Adipocyte (in vitro differentiated cells): ENCODE measurements around the gene ZBTB48.

Experiments used
- DNase-seq: peaks from one replicate; pipeline ENCODE4 v3.0.0-alpha.2; 2015; ENCODE audit warnings: low read depth
- H3K27me3 ChIP-seq: replicated peaks from 2 replicates; pipeline ENCODE4 v1.7.0; 2013; ENCODE audit warnings: mild to moderate bottlenecking, low read length, moderate library complexity; ENCODE audit not compliant: control insufficient read depth, insufficient read depth
- H3K36me3 ChIP-seq: 2 replicates; pipeline ENCODE4 v1.7.0; 2013; ENCODE audit warnings: low read length, mild to moderate bottlenecking, moderate library complexity; ENCODE audit not compliant: control insufficient read depth, insufficient read depth, severe bottlenecking
- H3K4me1 ChIP-seq: 2 replicates; pipeline ENCODE4 v1.7.0; 2013; ENCODE audit warnings: mild to moderate bottlenecking, low read length, moderate library complexity; ENCODE audit not compliant: control insufficient read depth, insufficient read depth
- H3K4me3 ChIP-seq: 2 replicates; pipeline ENCODE4 v1.7.0; 2013; ENCODE audit warnings: mild to moderate bottlenecking, low read length, moderate library complexity
- H3K9ac ChIP-seq: 2 replicates; pipeline ENCODE4 v1.7.0; 2013; ENCODE audit warnings: mild to moderate bottlenecking, low read length, moderate library complexity
- H3K9me3 ChIP-seq: 2 replicates; pipeline ENCODE4 v1.7.0; 2013; ENCODE audit warnings: mild to moderate bottlenecking, low read length, moderate library complexity; ENCODE audit not compliant: control insufficient read depth

Gene ZBTB48

GRCh38 chr1:6622396-6623152 is 42.8 kb downstream of the ZBTB48 start:
- Histone ChIP-seq H3K36me3 (peaks cover 49% of the 10 kb centered on the region), H3K27me3 (no peaks in the 10 kb centered on the region), H3K4me3 (peak overlapping the region; percentile 14), H3K9ac (peak overlapping the region; percentile 68), H3K9me3 (no peaks in the 10 kb centered on the region), H3K4me1 (peaks cover 37% of the 10 kb centered on the region)
- no peak for DNase-seq

- no peak for DNase-seq
- no peaks in the 10 kb centered on the region for H3K27me3 ChIP-seq
- no peak overlapping the region for H3K4me3 ChIP-seq
- peaks cover 37% of the 10 kb centered on the region for H3K4me1 ChIP-seq
- H3K9ac ChIP-seq, result peak overlapping the region; percentile 68
- peaks cover 53% of the 10 kb centered on the region for H3K36me3 ChIP-seq
- H3K9me3 ChIP-seq, result no peaks in the 10 kb centered on the region
Observed at GRCh38 chr1:6623269-6623965, 43.6 kb downstream of the ZBTB48 start.

GRCh38 chr1:6624710-6625583 is 45.2 kb downstream of the ZBTB48 start, which contains the start of gene THAP3:
THAP3 (plus strand) TSS chr1:6624868; CDS start chr1:6625219, 351 bp downstream.
- Histone ChIP-seq H3K9ac (peak within 1 kb of the TSS; percentile 93), H3K36me3 (peaks cover 63% of the 10 kb centered on the region), H3K27me3 (no peaks in the 10 kb centered on the region), H3K4me3 (peak within 1 kb of the TSS; percentile 91), H3K9me3 (no peaks in the 10 kb centered on the region), H3K4me1 (peaks cover 37% of the 10 kb centered on the region)
- peak; percentile 94 for DNase-seq

- H3K9ac ChIP-seq, result peak overlapping the region; percentile 93
- H3K4me1 ChIP-seq, result peaks cover 37% of the 10 kb centered on the region
- H3K4me3 ChIP-seq, result peak overlapping the region; percentile 91
- peaks cover 62% of the 10 kb centered on the region for H3K36me3 ChIP-seq
- H3K9me3 ChIP-seq, result no peaks in the 10 kb centered on the region
- DNase-seq, result peak; percentile 75
- H3K27me3 ChIP-seq, result no peaks in the 10 kb centered on the region
Observed at GRCh38 chr1:6625584-6626149, 45.9 kb downstream of the ZBTB48 start.

- H3K4me3 ChIP-seq, result no peak overlapping the region
- DNase-seq, result no peak
- H3K9me3 ChIP-seq, result no peaks in the 10 kb centered on the region
- peaks cover 30% of the 10 kb centered on the region for H3K4me1 ChIP-seq
- no peak overlapping the region for H3K9ac ChIP-seq
- H3K27me3 ChIP-seq, result no peaks in the 10 kb centered on the region
- peaks cover 55% of the 10 kb centered on the region for H3K36me3 ChIP-seq
Observed at GRCh38 chr1:6627031-6627430, 47.2 kb downstream of the ZBTB48 start.

GRCh38 chr1:6627841-6628545 is 48.2 kb downstream of the ZBTB48 start:
- Histone ChIP-seq H3K36me3 (peaks cover 61% of the 10 kb centered on the region), H3K9ac (no peak overlapping the region), H3K9me3 (no peaks in the 10 kb centered on the region), H3K4me1 (peaks cover 23% of the 10 kb centered on the region), H3K27me3 (no peaks in the 10 kb centered on the region), H3K4me3 (no peak overlapping the region)
- no peak for DNase-seq

- Histone ChIP-seq H3K27me3 (no peaks in the 10 kb centered on the region), H3K4me1 (peaks cover 15% of the 10 kb centered on the region), H3K36me3 (peaks cover 63% of the 10 kb centered on the region), H3K9ac (no peak overlapping the region), H3K4me3 (no peak overlapping the region), H3K9me3 (no peaks in the 10 kb centered on the region)
- DNase-seq, result no peak
Observed at GRCh38 chr1:6628971-6629479, 49.2 kb downstream of the ZBTB48 start.

GRCh38 chr1:6630027-6630426 is 50.2 kb downstream of the ZBTB48 start:
- H3K9me3 ChIP-seq, result no peaks in the 10 kb centered on the region
- no peak overlapping the region for H3K9ac ChIP-seq
- no peak for DNase-seq
- no peaks in the 10 kb centered on the region for H3K27me3 ChIP-seq
- H3K4me3 ChIP-seq, result no peak overlapping the region
- H3K36me3 ChIP-seq, result peaks cover 71% of the 10 kb centered on the region
- H3K4me1 ChIP-seq, result peaks cover 9% of the 10 kb centered on the region

GRCh38 chr1:6631058-6631457 is 51.3 kb downstream of the ZBTB48 start:
- no peak for DNase-seq
- H3K27me3 ChIP-seq, result no peaks in the 10 kb centered on the region
- peaks cover 79% of the 10 kb centered on the region for H3K36me3 ChIP-seq
- H3K9ac ChIP-seq, result no peak overlapping the region
- no peak overlapping the region for H3K4me3 ChIP-seq
- no peaks in the 10 kb centered on the region for H3K9me3 ChIP-seq
- H3K4me1 ChIP-seq, result peaks cover 6% of the 10 kb centered on the region
